GM19324 (cell line): ENCODE data around the gene ASCC1.

Experiments used
- ATAC-seq: cut with Tn5 transposase; IDR thresholded peaks from one replicate; pipeline ENCODE4 v1.9.1; 2021; ENCODE audit warnings: mild to moderate bottlenecking, moderate library complexity; ENCODE audit not compliant: unreplicated experiment, low FRiP score

ASCC1 gene

DNA sequence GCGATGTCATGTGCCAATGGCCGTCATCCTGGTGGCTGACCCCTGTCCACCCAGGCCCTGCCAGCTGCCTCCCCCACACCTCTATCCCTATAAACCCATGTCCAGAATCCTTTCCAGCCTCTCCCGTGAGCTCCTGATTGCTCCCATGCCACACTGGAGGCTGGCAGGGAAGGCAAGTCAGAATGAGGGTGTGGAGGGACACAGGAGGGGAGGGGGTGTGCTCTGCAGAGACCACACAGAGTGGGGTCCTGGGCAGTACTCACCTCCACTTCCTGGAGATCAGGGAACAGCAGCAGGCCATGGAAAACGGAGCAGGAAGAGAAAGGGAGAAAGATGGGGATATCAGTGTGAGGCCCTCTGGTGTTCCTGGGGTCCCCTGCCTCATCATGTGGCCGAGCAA is 143.4 kb downstream of the ASCC1 start:
- ATAC-seq = no peak

DNA sequence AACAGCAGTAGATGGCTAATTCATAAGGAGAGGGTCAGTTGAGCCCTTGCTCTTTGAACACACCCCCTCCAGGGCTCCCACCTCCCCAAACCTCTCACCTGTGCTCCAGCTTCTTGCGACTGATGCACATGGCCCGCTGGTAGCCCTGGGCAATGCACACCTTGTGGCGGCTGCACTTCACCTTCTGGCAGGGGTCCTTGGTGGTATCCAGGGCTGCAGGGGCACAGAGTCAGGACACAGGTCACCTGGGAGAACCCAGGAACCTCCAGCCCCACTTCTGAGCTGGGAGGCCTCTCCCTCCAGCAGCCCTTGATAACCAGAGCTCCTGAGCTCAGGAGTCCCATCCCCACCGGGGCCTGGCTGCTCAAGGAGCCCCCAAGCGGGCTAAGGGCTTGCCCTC is 144.0 kb downstream of the ASCC1 start:
- no peak for ATAC-seq

DNA sequence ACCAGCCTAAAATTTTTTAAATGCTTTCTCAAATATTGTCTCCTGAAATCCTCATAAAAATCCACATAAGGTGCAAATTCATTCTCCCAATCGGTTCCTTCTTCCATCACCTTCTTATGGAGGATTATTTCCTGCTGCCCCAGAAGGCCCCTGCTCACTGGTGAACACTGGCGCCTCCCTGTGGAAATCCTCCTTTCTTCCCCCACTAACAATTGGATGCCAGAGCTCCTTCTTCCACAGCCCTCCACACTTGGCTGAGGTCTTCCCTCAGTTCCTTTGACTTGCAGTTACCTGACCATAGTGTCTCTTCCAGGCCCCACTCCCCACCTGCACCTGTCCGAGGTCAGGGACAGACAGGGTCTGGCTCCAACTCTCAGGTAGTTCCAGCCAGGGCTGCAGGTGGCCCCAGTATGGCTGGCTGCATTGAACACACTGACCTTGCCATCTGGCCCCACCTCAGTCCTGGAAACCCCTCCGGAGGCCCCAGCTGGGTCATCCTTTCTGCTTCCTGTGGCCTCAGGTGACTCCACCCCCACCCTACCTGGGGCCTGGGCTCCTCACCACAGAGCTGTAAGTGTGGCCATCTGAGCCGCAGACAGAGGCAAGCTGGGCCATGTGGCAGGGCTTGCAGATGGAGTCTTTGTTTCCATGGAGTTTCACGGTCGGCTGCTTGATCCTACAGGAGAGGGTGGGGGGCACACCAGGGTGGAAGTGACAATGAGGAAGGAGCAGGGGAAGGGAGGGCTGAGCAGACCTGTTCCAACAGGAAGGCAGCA is 146.1 kb downstream of the ASCC1 start:
- no peak for ATAC-seq

DNA sequence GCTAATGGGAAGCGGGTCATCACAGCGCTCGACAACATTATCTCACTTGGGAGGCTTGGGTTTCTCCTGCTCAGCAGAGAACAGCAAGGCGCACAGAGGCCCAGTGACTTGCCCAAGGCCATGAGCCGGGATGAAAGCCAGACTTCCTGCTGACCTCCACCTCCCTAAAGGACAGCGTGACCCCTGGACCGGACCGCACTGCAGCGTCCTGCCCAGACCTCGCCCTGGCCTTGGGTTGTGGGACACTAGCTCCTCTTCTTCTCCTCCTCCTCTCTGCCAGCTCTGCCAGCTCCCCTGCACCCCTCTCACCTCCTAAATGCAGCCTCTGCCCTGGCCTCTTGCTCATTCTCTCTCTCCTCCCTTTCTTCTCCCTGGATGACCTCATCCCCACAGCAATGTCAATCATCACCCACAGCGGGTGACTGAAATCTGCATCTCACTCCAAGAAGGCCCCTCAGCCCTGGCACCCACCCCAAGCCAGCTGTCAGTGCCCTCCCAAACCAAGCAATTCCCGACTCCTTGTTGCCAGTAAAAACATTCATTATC is 147.1 kb downstream of the ASCC1 start:
- ATAC-seq = no peak

DNA sequence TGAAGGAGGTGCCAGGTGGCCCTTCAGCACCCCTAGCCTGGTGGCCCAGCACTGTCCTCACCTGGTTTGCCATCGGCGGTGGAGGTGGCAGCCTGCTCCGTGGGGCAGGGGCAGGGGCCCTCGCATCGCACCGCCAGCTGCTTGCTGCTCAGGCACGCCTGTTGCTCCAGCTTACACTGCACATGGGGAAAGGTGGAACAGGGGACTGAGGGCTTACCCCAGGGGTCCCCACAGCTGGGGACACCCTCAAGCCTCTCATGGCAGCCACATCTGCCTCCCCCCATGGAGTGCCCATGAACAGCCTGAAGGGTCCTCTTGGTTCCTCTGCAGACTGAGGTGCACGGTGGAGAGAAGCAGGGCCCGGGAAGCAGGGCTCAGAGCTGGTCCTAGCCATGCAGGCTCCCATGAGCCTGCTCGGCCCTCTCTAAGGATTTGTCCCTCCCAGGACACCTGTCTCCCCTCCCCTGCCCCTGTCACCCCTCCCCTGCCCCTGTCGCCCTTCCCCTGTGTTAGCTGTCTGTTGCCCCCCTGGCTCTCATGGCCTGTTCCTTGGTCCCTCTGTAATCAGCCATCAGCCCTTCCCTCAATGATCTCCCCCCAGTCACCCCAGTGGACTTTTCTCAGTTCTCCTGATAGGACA is 147.8 kb downstream of the ASCC1 start:
- no peak for ATAC-seq

DNA sequence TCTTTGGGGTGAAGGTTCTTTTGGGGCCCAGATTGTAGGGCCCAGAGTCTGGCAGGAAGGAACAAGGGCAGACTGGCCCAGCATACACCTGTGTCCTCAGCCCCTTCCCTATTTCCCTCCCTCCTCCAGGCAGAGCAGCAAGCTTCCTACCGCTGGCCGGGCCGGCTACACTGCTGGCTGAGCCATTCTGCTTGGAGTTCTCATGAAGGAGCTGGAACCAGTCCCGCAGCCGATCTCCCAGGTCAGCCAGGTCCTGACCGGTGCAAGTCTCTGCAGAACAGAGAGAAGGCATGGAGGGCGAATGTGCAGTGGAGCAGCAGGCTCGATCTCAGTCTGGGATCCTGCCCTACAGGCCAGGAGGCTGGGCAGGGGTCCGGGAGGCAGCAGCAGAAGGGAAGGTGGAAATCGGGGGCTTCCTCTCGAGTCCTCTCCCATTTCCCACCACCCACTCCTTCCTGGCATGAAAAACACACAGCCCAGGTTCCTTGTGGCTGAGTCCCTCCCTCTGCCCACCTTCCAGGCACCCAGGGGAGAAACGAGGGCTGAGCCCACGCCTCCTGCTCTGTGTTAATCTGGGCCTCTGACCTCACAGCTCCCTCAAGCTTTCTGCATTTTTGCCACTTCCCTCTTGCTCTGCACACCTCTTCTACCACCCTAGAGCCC is 148.5 kb downstream of the ASCC1 start:
- ATAC-seq = no peak

DNA sequence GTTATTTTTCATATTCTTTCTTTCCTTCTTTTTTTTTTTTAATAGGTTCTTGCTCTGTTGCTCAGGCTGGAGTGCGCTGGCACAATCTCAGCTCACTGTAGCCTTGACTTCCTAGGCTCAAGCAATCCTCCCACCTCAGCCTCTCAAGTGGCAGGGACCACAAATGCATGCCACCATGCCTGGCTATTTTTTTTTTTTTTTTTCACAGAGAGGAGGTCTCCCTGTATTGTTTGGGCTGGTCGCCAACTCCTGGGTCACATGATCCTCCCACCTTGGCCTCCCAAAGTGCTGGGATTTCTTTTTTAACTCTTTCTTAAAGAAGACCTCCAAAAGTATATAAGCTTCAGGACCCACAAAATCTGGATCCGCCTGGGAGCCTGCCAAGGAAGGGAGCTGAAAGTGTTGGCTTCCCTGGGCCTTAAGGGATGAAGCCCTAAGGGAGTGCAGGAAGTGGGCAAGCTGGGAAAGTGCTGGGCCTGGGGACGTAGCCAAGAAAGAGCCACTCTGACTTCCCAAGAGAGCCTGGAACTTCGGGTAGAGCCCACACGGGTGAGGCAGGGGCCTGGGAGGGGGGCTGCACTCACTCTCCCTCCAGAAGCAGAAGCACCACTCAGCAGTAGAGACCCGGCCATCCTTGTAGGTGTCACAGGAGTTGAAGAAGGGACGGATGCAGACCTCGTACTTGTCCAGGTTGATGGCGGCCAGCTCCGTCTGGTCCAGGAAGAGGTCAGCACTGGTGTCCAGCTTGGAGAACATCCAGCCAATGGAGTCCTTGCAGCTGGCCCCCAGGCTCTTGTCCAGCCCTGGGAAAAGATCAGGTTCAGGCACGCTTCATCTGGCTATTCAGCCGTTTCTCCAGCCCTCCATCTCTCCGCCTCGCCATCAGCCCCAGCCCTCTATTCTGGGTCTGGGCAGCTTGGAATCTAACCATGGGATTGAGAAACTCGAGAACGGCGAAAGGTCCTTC is 149.5 kb downstream of the ASCC1 start:
- no peak for ATAC-seq

DNA sequence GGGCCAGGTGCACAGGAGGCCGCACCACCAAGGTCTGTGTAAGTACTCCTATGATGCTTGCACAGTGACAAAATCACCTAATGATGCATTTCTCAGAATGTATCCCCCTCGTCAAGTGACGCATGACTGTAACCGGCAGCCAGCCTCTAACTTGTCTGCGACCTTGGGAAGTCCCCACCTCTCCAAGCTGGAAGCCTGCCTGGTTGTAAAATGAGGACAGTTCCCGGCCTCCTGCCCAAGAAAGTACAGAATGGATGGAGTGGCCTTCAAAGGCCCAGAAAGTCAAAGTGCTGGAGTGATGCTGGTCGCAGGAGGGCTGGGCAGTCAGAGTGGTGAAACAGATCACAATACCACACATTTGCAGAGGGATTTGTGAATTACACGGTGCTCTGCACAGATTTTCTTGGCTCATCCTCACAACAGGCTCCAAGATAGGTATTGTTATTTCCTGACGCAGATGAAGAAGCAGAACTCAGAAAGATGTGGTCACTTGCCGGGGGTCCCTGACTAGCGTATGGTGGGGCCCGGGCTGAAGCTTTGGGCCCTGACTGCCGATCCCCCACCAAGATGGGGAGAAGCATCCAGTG is 150.5 kb downstream of the ASCC1 start:
- no peak for ATAC-seq

DNA sequence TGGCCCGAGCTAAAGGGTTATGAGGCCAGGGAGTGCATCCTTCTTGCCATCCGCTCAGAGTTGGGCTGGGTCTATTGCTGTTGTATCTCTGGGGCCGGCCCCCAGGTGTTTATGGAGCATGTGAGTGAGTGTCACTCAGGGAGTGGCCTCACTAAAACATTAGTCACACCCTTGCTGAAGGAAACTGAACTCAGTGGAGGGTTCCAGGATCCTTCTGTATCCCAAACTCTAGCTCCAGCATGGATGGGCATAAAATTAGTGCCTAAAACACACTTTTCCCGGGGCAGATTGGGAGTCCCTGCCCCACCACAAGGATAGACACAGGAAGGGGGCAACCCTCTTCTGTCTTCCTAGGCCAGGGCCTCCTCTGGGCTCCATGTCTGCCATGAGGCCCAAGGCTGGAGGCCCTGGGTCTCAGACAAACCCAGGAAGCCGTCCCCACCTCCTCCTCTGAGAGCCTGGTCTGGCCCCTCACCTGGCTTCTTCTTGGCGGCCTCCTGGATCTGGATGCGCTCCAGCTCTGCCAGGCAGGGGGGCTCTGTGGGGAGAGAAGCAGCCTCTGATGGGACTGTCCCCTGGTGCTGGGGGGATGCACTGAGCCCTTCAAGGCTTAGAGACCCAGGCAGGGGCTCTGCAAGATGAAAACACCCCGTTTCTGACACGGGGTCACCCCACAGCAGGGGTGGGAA is 152.2 kb downstream of the ASCC1 start:
- ATAC-seq = no peak

DNA sequence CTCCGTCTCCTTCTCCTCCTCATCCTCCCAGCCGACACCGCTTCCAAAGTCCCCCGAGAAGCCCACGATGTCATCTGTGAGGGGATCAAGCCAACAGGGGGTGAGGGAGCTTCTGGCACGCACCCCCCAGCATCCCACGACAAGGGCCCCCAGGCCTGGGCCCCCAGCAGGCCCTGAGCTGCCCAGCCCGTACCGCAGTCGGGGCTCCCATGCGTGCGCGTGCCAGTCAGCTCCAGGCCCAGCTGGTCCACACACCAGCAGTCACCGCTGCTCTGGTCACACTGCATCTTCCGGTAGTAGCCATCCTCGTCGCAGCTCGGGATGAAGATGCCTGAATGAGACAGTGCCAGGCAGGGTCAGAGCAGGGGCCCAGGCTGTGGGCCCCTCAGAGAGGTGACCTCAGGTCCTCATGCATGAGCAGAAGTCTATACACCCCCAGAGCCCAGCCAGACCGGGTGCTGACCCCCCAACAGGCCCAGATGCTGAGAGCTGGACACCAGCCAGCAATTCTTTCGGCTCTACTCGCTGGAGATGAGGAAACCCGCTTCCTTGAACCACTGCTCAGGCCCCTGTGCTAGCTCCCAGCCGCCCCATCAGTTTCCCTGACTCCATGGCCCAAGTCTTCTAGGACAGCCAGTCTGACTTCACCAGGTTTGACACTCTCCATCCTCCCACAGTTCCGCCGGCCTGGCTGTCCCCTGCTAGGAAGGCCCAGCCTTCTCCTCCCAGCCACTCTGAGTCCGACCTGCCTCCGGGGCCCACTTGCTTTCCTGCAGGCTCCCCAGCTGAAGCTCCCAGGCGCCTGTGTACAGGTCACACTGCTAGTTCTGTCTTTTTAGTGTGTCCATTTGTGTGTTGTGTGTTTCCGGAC is 153.0 kb downstream of the ASCC1 start:
- ATAC-seq = no peak

DNA sequence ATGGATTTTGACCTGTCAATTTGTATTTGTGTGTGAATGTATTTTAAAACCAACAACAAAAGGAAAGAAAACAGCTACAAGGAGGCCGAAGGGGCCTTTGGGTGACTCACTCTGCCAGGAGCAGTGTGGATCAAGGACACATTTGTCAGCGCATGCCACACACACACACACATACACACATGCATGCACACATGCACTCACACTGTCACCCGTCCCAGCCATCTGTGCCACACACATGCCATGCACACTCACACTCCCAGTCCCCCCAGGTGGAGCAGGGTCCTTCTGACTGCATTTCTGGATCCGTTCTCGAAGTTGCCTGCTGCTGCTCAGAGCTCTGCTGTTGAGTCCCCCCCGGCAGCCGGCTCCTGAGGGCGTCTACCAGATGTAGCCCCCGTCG is 153.7 kb downstream of the ASCC1 start:
- ATAC-seq = no peak

DNA sequence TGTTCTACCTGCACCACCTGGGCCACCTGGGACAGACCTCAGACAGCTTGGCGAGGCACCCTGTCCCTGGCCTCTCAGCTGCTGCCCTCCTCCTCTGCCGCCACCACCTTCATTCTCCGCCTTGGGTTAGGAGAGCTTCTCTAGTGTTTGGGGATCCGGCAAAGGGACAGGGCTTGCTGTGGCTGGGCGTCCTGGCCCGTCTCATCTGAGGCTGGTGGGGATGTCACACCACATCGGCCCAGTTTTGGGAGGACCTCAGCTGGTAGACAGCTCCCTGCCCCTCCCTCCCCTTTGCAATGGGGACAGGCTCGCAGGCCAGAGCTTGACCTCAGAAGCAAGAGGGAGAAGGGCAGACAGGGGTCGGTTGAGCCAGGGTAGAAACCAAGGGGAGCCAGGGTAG is 154.1 kb downstream of the ASCC1 start:
- no peak for ATAC-seq

DNA sequence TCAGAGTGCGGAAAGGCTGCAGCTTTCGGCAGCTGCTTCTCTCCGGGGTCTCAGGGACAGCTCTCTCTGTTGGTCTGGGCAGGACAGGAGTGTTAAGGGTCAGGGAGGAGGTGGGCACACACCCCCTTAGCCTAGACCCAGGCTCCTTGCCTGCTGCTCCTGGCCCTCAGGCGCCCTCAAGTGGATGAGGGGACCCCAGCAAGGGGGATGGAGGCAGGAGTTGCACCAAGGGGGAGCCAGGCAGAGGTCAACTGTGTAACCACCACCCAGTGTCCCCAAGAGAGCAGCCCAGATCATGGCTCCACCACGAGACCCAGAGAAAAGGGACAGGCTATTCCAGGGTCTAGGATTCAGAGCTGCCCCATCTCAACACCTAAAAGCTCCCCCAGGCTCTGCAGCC is 154.6 kb downstream of the ASCC1 start:
- no peak for ATAC-seq

DNA sequence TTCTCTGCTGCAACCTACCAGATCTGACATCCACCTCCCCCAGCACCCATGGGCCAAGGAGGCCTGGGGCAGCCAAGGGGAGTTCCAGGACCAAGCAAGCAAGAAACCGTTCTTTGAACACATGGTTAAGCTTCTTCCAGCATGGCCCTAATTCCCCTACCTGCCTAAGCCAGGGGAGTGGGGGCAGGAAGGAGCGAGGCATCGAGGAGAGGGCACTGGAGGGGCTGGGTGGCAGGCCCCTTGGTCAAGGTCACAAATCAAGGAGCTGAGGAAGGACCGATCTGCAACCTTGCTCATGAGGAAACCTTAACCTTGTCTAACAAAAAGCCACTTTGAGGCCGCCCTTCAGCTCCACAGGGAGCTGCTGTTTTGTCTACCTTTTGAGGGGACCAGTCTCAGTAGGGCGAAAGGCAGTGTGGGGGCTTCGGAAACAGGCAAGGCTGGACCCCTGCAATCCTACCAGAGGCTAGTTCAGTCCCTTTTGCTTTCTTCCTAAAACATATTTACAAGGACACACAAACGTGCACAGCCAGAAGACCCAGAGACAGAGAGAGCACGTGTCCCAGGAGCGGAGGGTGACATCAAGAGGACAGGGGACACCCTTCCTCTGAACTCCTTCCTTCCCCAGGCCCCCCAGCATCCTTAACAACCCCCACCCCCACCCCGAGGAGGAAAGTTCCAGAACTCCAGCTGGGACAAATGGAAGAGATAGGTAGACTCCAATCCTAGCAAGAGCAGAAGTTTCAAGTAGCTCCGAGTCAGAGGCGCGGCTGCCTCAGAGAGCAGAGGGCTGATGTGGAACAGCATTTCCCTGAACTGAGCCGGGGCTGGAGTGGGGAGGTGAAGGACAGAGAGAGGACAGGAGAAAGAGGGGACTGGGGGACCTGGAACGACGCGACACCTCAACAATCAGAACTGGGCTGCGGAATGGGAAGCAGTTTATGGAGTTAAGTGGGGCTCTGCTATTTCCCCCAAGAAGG is 155.9 kb downstream of the ASCC1 start:
- no peak for ATAC-seq

DNA sequence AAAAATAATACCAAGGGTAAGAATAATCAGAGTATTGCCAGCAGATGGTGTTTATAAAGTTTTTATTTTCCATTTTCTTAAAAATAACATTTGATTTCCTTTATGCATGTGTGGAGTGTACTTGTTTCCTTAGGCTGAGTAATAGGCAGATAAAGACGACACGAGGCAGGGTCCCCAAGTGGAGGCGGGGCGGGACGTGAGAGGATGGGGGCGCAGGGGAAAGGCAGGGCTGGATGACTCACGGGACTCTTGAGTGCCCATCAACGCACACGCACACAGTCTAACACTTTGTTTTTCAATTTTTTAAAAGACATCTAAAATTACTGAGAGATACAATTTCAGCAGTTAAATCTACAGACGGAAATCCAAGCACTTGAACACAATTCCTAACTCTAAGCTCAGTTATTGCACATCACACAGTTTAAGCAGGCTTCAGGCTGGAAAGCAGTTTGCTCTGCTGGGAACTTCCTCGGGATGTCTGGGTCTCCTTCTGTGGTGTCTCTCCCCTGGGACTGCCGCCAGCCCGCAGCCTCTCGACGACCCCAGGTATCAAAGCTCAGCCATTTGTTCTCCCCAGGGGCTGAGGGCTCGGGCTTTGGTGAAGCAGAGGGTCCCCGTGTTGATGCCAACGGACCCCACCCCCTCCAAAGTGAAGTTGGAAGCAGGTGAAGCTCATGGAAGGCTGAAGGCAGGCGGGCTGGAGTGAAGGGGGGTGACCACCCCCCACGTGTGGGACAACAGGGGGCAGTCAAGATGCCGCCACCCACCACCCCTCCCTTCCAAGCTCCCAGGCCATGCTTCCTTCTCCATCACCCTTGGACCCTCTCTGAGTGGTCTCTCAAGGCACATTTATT is 156.9 kb downstream of the ASCC1 start:
- no peak for ATAC-seq

DNA sequence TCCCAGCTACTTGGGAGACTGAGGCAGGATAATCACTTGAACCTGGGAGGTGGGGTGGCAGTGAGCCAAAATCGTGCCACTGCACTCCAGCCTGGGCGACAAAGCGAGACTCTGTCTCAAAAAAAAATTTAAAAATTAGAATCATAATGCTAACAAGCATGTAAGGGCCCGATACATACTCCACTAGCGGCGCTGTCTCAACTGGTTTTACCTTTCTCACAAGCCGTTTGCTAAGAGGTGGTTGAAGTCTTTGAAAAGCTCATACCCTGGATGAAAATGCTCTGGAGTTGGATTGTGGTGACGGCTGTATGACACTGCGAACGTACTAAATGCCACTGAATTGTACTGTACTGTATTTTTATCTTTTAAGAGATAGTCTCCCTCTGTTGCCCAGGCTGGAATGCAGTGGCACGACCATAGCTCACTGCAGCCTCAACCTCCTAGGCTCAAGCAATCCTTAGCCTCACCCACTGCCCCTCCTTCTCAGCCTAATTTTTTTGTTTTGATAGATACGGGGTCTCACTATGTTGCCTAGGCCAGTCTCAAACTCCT is 157.7 kb downstream of the ASCC1 start:
- no peak for ATAC-seq
